ENCODE measurements around the gene CARD9.
"Not testable (repeated sequence)": the region's sequence is repeated elsewhere in the genome, so short reads cannot be mapped to it uniquely, and the experiment has no call there.

Gene CARD9

DNA sequence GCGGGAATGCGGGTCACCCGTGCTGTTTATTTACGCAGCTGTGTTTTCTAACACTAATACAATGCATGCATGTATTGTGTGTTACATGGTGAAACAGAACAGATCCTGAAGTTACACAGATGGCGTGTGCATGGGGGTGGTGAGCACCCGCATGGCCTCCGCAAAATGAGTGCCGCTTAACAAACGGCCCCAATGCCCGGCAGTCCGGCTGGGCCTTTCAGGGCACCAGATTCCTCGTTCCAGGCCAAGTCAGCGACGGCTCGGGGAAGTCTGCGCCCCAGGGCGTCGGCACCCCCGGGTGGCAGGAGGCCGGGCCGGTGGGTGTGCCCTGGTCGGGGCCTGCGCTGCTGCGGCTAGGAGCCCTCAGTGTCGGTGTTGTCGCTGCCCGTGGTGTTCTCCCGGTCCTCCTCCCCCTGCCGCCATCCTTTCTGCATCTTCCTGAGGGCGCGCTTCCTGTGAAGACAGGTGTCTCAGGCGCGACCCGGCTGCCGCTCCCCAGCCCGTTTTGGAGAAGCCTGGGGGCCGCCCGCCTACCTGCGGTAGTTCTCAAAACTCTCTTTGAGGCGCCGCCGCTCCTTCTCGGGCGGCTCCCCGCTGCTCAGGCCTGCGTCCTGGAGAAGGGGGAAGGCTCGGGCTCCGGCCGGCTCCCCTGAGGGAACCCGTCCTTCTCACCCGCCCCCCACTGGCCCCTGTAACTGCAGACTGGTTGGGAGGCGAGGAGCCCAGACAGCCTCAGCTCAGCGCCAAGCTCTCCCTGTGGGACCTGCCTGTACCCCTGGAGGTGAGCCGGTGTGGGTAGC lies 9.3 kb downstream of the CARD9 start:
- no peak for DNase-seq (ENCODE audit: low spot score)

DNA sequence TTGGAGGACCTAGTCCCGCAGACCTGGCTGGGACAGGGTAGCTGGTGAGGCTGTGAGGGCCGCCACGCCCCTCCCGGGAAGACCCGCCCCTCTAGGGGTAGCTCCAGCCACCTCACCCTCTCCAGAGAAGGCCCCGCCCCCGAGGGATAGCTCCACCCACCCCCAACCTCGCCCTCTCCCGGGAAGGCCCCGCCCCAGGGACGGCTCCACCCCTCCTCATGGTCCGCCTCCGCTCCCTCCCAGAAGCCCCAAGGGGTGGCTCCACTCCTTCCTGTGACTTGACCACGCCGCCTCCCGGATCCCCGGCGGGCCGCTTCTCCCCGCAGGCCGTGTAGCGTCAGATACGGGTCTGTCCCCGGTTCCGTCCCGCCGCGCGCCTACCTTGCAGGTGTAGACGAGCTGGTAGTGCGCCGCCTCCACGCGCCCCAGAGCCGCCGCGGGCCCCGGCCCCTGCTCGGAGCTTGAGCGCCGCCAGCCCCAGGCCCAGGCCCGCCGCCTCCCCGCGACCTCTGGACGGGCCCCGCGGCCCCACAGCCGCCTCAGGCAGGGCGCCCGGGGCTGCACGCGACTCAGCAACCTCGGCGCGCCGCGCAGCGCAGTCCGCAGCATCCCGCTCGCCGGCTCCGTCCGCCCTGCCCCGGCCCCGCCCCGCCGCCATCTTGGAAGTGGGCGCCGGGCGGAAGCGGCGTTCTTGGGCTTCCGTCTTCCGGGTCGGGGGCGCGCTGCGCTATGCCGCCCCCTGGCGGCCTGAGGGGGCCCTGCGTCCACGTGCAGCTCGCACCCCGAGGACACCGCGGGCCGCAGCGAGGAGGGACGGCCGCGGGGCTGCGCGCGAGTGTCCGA lies 10.1 kb downstream of the CARD9 start, which contains the start of gene DNLZ:
DNLZ (minus strand) TSS at position 639 of the 843 bp plus-strand sequence; CDS start at position 609, 30 bp downstream.
- DNase-seq (ENCODE audit: low spot score), result peak; percentile 99

DNA sequence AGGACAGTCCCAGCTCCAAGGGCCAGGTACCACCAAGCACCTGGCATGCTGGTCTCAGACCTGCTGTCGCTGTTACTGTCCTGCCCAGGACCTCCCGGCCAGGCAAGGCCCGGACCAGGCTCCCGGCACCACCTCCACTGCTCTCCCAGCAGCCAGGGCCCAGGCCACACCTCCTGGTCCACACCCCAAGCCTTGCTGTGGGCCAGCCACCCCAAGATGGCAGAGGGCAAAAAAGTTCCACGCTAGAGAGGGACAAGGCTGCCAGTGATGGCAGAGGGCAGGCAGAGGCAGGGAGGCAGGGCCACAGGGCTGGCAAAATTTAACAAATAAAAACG lies 11.1 kb downstream of the CARD9 start:
- DNase-seq (ENCODE audit: low spot score), result no peak

DNA sequence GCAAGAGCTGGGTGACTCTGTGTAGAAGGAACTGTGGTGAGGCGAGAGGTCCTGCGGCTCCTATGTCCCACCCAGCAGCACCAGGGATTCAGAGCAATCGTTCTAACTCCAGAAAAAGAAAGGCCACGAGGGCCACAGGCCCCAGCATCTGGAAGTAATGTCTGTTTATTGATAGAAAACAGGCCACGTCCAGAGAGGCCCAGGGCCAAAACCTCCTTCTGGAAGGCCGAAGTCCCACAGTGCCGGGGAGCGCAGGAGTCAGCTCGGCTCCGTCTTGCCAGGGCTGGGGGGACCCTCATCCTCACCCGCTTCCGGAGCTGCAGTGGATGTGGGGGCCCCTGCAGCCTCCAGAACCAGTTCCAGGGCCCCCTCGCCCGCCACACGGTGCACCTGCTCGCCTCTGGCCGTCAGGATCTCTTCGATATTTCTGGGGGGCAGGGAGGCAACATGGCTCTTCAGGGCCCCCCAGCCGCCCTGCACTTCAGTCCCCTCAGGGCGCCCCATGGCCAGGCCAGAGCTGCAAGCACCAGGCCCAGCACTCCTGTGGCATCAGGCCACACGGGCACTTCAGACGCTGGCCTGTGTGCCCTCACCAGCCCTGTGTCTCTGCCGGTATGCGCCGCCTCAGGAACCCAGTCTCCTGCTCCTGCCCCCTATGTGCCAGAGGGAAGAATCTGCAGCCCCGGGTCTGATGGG lies 11.6 kb downstream of the CARD9 start:
- DNase-seq (ENCODE audit: low spot score), result no peak

DNA sequence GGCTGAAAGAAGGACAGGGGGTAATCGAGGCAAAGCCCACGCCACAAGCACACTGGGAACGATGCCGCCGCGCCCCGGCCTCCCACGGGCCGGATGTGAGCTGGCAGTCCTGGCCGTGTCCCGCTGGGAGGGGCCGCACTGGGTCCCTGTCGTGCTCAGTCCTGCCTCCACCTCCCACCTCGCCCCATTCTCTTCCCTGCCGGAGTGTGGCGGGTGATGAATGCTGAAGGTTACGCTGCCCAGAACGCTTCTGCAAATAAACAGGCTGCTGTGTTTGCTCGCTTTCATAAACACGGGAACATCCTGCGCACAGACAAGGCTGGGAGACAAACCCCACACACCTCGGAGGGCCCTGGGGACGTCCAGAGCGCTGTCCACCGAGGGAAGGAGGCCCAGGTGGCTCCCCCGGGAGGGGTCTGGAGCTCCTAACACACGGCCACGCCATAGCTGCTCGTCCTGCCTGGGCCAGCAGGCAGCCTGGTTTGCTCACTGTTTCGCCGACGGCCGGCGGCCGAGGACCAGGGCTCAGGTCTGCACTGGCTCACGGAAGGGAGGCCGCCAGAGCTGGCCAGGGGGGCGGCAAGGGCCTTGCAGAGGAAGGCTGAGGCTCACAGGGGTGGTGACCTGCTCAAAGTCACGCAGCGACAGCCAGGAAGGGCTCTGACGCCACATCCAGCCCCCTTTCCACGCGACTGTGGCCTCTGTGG lies 12.3 kb downstream of the CARD9 start:
- no peak for DNase-seq (ENCODE audit: low spot score)

DNA sequence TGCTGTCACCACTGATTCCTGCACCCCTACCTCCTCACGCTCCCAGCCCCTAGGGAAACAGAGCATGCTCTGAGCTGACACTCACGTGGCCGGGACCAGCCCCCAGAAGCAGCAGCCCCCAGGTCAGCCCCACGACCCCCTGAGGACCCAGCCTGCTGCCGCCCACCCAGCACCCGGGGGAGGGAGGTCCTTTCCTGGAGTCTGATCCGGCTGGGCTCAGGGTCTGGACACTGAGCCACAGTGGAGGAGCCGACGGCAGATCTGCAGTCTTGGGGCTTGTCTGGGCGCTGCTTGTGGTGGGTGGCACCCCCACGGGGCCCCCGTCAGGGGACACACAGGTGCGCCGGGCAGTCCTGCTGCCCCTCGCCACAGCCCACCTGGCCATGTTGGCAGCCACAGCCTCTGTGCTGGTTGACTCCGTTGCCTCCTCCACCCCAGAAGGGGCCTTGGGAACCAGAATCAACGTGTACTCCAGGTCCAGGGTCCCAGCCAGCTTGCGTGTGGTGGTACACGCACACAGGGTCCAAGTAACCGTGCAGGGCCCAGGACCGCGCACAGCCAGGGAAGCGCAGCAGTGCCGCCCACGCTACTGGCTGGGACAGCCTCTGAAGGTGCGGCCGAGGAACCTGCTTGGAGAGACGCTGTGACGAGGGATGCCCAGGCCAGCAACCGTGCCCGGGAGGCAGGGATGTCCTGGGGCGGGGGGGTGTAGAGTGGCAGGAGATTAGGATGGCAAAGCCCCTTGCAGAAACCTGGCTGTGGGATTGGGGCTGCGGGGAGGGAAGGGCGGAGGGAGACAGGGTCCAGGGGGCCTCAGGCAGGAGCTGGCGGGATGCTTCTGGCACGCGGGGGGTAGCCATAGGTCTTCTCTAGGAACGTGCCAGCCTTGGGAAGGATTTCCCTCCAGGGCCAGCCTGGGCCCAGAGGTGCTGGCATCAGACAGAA lies 13.4 kb downstream of the CARD9 start:
- DNase-seq (ENCODE audit: low spot score), result no peak

DNA sequence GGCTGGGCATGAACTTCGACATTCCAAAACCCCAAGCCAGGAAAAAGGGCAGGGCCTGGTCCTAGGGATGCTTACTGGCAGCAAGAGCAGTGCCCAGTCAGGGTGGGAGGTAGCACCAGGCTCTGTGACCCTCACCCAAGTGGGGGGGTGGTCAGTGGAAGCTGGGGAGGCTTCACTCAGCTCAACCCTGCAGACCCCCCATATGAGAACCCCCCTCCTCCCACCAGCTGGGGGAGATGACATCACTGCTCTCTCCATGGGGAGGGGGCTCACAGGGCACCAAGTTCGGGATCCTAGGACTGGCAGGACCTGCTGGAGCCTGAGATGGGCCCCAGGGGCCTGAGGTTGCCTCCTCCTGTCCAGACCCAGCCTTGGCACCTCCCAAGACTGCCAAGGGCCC lies 14.6 kb downstream of the CARD9 start:
- DNase-seq (ENCODE audit: low spot score), result no peak

DNA sequence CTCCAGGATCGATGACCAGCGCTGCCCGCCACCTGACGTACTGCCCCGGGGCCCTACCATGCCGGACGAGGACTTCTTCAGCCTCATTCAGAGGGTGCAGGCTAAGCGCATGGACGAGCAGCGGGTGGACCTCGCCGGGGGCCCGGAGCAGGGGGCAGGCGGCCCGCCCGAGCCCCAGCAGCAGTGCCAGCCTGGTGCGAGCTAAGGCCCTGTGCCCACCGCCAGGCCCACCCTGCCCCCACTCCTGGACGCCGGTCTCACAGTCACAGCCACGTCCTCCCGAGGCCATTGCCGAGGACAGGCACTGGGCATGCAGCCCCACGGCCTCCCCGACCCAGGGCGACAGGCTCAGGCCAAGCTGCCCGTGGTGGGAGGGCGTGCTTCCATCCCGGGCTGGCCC lies 15.5 kb downstream of the CARD9 start:
- DNase-seq (ENCODE audit: low spot score), result no peak

DNA sequence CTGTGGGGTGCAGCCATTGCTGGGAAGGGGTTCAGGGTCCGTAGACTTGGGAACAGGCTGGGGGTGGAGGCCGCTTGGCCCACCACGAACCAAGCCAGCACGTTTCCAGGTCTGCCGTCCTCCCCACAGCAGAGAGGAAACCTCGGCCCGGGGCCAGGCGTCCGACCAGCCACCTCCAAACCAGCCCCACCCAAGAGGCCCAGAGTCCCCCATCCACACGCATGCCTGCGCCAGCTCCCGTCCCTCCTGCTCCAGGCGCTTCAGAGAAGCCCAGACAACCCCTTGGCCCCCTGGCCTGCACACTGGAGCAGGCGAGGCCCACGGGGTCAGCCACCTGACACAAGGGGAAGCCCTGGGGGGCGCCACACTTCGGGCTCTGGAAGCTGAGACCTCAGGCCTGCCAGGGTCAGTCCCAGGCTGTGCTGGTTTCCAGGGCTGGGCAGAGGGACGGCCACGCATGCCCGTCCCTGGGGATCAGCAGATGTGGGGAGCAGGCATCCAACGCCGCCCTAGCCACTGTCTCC lies 16.2 kb downstream of the CARD9 start:
- DNase-seq (ENCODE audit: low spot score), result no peak

DNA sequence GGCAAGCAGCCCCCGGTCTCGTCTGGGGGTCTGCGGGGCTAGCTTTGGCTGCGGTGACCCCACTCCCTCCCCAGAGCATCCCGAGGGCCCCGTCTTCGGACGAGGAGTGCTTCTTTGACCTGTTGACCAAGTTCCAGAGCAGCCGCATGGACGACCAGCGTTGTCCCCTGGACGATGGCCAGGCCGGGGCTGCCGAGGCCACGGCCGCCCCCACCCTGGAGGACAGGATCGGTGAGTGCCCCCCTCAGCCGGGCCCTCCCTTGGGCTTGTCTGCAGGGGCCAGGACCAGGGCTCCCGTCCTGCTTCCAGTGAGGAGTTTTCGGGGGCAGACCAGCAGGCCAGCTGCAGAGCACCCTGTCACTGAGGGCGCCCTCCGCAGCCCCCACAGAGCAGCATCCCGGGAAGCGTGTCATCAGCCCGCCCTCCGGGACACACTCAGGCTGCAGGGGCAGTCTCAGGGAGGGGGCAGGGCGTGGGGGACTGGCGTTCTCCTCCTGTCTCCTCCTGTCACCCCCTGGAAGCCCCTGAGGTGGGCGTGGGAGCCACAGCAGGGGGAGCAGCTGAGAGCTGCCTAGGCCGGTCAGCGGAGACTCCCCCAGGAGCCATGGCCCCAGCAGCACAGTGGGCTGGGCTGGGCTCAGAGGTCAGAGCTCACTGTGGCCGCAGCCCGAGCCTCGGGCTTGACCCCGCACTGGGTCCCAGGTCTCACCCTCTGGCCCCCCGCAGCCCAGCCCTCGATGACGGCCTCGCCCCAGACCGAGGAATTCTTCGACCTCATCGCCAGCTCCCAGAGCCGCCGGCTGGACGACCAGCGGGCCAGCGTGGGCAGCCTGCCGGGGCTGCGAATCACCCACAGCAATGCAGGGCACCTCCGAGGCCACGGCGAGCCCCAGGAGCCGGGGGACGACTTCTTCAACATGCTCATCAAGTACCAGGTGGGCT lies 17.6 kb downstream of the CARD9 start:
- no peak for DNase-seq (ENCODE audit: low spot score)

DNA sequence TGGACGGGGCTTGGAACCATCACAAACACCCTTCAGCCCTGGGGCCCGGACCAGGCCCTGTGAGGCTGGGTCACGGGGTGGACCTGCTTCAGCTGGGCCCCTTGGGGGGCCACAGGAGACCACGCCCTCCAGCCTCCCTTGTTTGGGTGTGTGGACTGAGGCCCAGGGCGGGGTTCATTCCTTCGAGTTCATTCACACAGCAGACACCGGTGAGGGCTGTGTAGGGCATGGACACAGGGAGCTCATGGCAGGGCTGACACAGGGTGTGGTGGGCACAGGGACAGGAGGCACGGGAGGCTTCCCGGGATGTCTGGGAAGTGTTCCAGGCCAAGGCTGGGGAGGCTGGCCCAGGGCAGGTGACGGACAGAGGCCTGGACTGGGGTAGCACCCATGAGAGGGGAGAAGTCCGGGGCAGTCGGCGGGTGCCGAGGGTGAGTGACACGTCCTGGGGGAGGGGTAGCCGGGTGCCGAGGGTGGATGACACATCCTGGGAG lies 18.8 kb downstream of the CARD9 start:
- DNase-seq (ENCODE audit: low spot score), result no peak

DNA sequence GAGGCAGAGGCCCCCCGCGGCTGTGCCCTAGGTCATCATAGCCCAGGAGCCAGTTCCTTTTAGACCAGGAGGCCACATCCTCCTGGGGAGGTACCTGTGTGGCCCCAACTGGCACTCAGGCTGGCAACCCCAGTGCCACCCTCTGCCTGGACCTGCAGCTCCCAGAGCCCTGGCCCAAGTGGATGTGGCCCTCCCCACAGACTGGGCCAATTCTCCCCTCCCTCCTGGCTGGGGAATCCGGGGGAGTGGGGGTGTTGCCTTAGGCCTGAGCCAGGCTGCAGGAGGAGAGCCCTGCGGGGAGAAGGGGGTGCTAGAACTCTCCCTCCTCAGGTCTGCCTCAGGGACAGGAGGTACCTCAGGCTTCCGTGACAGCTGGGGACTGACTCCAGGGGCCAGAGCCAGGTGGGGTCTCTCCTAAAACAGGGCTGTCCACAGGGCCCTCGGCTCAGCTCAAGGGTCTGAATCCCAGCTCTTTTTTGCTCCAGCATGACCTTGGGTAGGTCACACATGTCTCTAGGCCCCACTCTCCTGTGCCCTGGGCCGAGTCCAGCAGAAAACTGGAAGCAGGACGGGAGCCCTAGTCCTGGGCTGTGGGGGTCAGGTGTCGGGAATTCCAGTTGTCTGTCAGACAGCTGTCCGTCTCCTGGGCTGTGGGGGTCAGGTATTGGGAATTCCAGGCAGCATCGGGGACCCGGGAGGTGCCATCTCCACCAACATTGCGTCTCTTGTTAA lies 19.5 kb downstream of the CARD9 start:
- DNase-seq (ENCODE audit: low spot score), result no peak

DNA sequence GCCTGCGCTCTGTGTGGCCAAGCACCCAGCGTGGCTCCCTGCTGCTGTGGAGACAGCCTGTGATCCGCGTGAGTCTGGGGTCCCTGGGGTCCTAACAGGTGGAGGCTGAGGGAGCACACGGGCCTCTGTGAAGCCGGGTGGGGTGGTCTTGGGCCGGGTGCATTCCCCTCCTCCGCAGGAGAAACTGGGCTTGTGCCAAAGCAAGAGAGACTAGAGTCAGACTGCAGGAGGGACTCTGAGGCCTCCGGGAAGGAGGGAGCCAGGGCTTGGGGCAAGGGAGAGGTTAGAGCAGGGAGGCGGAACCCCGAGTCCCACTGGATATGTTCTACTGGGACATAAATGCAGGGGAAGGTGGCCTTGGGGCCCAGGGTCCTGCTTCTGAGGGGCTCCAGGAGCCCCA lies 20.4 kb downstream of the CARD9 start:
- DNase-seq (ENCODE audit: low spot score), result no peak

DNA sequence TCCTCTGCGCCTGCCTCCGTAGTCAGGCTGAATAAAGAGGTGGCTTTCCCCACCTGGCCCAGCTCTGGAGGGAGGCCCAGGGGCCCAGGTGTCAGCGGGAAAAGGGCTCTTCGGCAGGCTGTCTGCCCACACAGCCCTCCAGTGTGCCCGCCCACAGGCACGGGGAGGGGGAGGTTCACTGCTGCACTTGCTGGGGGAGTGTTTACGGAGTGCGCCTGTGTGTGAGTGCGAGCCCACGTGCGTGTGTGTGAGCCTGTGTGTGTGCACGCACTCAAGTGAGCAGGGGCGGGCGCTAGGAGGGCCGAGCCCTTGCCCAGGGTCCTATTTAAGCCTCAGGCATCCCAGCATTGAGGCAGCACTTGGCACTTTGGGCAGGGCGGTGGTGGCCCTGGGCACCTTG lies 20.8 kb downstream of the CARD9 start:
- DNase-seq (ENCODE audit: low spot score), result no peak

DNA sequence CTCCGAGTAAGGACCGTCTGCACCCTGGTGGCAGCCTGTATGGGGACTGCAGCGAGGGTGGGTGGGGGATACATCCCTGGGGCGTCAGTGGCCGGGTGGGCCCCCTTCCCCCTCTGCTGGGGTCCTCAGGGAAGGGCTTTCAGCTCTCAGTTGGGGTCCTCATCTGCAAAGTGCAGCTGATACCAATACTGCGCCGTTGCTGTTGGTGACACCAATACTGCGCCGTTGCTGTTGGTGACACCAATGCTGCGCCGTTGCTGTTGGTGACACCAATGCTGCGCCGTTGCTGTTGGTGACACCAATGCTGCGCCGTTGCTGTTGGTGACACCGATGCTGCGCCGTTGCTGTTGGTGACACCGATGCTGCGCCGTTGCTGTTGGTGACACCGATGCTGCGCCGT lies 21.6 kb downstream of the CARD9 start:
- not testable (repeated sequence) for DNase-seq (ENCODE audit: low spot score)

DNA sequence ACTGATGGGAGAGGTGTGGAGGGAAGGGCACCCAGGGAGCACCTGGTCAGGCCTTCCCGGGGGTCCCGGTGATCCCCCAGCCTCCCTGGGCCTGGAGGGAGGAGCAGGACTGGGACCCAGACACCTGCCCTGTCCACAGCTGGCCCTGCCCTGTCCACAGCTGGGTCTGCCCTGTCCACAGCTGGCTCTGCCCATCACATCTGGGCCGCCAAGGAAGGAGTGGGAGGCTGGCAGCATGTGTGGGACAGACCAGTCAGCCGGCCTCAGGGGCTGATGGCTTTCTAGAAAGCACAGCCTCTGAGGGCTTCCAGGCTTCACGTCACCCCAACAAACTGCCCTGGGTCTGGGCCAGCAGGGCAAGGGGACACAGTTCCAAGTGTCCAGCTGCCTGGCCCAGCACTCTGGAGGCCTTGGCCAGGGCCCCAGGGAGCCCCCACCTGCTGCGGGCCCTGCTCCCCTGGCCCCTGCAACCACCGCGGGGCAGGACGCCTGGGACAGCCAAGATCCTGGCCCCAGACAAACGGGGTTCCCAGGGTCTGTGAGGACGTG lies 22.1 kb downstream of the CARD9 start:
- DNase-seq (ENCODE audit: low spot score), result no peak

DNA sequence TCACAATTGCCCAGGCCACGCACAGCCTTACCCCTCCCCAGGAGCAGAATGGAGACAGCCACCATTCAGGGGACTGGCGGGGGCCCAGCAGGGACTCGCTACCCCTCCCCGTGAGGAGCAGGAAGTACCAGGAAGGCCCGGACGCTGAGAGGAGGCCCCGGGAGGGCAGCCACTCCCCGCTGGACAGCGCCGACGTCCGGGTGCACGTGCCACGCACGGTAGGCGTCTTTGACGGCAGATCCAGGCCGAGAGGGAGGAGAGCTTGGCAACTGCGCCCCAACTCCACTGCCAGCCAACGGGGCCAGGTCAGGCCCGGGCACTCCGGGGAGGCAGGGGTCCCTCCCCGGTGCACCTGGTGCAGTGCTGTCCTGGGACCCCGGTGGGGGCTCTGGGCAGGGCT lies 23.9 kb downstream of the CARD9 start:
- DNase-seq (ENCODE audit: low spot score), result no peak

DNA sequence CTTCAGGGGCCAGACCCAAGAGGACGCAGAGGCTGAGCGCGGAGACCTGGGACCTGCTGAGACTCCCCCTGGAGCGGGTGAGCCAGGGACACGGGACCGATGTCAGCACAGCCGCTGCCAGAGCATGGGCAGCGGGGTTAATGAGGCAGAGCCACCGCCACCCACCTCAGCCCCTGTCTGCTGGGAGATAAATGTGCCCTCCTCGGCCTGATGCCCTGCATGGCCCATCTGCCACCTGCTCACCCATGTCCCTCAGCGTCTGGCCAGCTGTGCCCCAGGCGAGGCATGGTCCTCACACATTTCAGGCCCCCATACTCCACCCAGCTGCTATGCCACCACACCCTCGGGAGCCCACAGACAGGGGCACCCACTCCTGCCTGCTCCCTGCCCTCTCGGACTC lies 24.8 kb downstream of the CARD9 start:
- no peak for DNase-seq (ENCODE audit: low spot score)

Measured in germinal center (tissue), 1 donor.